ENCODE results near the gene NUS1.
"Not testable (repeated sequence)": the region's sequence is repeated elsewhere in the genome, so short reads cannot be mapped to it uniquely, and the experiment has no call there.

Gene NUS1

GRCh38 chr6:117721520-117721919, 46.3 kb downstream of the NUS1 start:
- DNase-seq = not testable (repeated sequence)

- DNase-seq = no peak
These were observed 53.4 kb downstream of the NUS1 start for GRCh38 chr6:117728626-117729025.

DNA sequence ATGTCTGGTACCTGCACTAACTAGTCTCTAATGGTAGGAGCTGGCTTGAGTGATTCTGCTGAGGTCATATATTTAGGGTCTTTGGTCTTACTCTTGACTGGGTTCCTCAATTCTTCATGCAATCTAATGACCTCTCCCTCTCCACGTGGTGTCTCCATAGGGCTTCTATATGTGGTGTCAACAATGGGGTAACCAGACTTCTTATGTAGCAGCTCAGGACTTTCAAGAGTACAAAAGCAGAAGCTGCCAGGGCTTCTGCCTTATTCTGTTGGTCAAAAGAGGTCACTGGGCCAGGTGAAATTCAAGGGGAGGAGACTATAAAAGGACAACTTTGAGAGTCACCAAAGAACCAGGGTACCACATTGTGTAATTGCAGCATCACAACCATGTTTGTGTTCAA, 54.3 kb downstream of the NUS1 start:
- DNase-seq = no peak

GRCh38 chr6:117733341-117733740, 58.1 kb downstream of the NUS1 start:
- no peak for DNase-seq

DNA sequence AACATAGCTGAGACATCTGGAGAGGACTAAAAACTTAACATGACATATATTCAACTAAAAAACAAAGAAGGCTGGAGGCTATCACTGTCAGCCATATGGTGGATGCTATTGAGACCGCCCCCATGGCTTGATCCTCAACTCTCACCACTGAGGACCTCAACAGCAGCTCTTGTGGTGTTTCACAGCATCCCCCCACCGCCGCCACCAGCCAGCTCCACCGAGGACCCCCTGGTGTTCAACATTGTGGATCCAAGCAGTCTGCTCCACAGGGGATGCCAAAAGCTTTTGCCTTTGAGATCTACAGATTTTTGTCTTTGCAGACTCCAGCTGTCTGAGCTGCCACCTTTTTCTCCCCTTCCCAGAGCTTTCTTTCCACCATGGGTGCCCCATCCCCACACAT, 64.6 kb downstream of the NUS1 start:
- DNase-seq = no peak

GRCh38 chr6:117740605-117741004, 65.3 kb downstream of the NUS1 start:
- DNase-seq = no peak

GRCh38 chr6:117750675-117751074, 75.4 kb downstream of the NUS1 start:
- not testable (repeated sequence) for DNase-seq
